ENCODE data around the gene GLYR1.

GLYR1 gene

GRCh38 chr16:4846503-4846900, 586 bp downstream of the GLYR1 start:
- peak; percentile 51 for DNase-seq

DNA sequence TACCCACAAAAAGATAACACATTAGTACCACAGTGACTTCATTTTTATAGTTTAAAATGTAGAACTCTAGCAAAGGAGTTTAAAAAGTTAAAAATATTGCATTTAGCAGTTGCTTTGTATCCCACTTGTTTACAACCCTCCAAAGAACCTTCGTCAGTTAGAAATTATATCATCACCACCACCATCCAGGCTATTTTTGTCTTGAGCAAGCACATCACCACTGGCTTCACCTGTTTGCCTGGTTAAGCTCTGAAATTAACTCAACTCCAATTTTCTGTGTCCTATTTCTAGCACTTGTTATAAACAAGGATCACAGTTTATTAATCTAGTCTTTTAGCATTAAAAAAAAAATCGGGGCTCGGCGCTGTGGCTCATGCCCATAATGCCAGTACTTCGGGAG, 6.1 kb downstream of the GLYR1 start:
- DNase-seq, result no peak

GRCh38 chr16:4839942-4840341, 7.1 kb downstream of the GLYR1 start:
- no peak for DNase-seq

DNA sequence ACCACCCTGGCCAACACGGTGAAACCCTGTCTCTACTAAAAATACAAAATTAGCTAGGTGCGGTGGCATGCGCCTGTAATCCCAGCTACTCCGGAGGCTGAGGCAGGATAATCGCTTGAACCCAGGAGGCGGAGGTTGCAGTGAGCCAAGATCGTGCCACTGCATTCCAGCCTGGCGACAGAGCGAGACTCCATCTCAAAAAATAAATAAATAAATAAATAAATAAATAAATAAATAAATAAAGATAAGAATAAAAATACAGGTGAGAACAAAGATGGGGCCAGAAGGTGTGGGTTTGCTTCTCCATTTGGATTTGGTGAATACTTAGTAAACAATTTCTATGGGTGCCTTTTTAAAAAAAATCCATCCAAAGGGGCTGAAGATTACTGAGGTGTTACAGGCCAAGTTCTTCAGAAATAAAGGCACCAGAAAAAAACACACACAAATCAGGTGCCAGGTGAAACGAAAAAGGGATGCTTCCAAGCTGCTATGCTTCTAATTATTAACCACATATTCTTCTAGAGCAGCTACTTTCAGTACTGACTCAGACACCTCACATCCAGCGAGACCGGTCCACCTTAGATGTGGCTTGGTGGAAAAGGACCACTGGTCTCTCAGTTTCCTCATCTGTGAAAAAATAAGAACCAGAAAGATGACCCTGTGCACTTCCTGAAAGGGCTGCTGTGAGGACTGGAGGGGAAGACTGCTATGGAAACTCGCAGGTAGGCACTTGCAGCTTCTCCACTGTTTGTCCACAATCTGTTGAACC, 9.2 kb downstream of the GLYR1 start:
- no peak for DNase-seq

DNA sequence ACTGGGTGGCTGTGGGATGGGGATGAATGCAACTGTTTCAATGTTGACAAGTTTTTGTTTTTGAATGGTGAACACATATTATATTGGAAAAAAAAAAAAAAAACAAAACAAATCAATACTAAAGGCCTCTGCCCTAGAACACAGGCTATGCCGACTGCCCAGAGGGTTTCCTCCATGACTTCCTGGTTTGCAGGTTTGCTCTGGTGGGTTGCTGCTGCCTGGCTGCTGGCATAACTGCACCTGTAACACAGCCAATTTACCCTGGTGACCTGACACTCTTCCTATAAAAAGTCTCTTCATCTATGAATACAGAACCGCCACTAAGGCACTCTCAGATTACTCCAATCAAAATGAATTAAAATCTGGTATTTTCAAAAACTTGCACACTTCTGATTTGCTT, 10.4 kb downstream of the GLYR1 start:
- DNase-seq, result no peak

- DNase-seq, result no peak
Measured at GRCh38 chr16:4833584-4833983, 13.5 kb downstream of the GLYR1 start.

DNA sequence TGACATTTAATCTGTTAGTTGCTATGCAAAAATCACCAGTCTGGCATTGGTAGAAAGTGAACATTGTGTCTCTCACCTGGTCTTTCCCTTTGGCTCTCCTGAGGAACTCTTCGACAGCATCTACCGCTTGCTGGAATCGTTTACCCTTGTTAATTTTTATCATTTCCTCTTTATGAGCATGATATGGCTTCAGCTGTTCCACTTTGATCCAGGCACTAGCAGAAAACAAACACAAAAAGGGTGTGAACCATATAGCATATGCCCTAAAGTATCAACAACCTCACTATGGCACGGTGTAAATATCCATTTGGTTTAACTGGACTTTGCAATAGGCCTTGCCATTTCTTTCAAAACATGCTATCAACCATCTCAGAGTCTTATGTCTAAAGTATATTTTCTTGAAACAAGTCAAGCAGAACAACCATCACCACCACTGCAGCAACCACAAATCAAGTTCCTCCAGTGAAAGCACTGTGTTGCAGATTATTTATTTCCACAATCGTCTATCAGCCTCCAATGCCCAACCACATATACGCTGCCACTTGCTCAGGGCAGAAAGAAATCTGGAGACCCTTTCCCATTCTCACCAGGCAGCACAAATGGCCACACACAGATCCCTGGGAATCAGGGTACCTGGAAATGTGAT, 14.3 kb downstream of the GLYR1 start:
- no peak for DNase-seq

- DNase-seq, result no peak
Measured at GRCh38 chr16:4831616-4832015, 15.5 kb downstream of the GLYR1 start.

GRCh38 chr16:4830408-4830807, 16.7 kb downstream of the GLYR1 start:
- no peak for DNase-seq

DNA sequence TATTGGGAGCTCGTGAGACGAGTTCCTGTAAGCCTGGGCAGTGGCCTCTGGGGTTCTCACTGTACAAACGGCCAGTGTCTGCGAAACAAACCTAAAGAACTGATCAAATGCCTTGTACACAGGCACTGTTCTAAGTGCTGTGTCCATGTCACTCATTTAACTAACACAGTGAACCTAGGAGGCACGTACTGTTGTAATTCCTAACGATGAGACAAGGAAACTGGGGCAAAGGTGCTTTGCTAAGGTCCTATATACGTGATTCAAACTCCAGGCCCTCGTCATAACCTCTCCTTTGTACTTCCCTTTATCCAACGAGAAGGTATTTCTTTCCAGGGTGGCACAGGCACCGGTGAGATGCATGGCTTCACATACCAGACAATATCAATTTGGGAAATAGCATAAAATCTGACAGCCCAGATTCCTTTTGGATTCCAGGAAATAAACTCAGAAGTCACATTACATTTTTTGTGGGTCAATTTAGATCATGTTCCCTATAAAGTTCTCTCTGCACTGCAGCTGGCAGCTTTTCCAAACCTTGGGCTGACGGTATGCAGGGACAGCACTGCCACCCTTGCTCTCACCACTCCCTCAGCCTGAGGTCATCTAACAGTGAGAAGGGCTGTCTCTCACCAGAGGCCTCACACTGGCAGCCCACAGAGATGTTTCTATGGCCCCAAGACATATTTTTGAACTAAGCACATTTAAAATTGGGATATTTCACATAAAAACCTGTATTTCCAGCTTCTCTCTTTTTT, 18.3 kb downstream of the GLYR1 start:
- DNase-seq, result no peak

DNA sequence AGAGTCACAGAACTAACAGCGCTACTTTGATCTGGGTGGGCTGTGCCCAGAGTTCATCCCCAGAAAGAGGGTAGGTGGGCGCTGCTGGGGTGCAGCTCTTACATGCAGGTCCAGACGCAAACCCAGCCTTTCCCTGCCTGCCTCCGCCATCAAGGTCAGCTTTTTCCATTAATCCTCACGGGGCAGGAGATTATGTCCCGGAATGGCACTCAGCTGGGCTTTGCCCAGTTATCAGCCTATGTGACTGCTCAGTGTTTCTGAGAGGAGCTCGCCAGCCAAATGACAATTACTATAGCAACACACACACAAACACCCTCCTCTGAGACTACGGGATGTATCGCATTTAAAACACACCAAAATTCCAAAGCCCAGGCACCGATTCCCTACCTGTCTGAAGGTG, 20.1 kb downstream of the GLYR1 start:
- DNase-seq, result no peak

GRCh38 chr16:4826526-4826925, 20.6 kb downstream of the GLYR1 start:
- DNase-seq, result no peak

- DNase-seq, result no peak
Measured at GRCh38 chr16:4825196-4825595, 21.9 kb downstream of the GLYR1 start.

GRCh38 chr16:4820652-4821051, 26.4 kb downstream of the GLYR1 start:
- DNase-seq, result no peak

GRCh38 chr16:4814542-4815173, 32.4 kb downstream of the GLYR1 start:
- no peak for DNase-seq

- no peak for DNase-seq
Measured at GRCh38 chr16:4814046-4814445, 33.0 kb downstream of the GLYR1 start.

DNA sequence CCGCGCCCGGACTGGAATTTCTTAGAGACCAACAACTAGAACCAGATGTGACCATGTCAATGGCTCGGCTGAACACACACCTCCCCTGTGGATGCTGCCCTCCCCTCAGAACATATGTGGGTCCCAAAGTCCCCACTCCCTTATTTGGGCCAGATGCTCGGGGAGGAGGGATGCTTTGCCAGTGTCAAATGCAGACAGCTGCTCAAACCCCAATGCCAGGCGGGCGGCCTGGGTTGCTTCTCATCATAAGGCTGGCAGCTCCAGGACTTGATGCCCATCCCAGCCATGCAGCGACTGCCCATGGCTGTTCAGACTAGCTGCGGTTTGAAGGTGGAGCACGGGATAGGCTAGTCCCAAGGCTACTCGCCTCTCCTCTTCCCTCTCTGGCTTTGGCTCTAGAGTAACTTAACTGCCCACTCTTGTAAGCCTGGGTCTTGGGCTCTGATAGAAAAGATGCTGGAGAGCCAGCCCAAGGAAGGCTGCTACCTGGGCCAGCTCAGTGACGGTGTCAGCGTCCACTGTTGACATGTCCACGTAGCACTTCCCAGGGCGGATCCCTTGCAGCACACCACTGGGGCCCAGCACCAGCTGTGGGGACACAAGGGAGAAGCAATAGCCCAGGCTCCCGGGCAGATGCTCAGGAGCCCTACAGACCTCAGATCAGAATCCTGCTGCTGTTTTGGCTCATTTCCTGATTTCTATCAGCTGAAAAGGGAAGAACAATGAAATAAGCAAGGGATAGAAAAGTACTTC, 33.7 kb downstream of the GLYR1 start:
- DNase-seq, result no peak

DNA sequence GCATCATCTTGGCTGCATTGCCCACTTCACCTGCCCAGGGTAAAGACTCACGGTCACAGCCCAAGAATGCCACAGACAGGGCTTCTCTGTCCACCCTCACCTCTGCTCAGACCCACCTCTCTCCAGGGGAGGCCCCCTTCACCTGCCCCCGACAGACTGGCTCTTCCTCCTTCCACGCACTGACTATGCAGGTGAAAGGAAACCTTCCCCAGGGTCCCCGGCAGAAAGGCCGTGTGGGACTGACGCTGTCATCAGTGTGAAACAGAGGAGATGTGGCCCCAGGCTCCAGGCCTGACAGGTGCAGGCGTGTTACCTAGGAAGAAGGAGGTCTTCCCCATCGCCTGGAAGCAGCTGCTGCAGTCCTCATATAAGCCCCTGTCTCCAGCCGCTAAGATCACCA, 35.3 kb downstream of the GLYR1 start:
- no peak for DNase-seq

DNA sequence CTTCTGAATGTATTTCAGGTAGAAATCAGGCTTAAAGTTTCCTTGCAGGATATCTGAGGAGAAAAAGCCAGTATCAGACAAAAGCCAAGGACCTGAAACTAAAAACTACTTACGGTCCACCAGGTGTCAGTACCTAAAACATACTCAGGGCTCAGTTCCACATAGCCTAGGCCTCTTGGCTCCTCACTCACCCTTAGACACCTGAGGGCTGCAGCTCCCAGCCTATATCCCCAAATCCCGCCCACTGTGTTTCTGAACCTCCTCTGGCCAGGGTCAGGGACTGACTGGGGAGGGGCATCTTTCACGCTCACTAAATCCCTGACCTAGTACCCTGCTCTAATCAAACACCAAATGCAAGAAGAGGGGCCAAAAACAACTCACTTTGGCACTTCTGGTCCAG, 35.8 kb downstream of the GLYR1 start:
- no peak for DNase-seq

- DNase-seq, result no peak
Measured at GRCh38 chr16:4806280-4806679, 40.8 kb downstream of the GLYR1 start.

- no peak for DNase-seq
Measured at GRCh38 chr16:4805231-4805630, 41.9 kb downstream of the GLYR1 start.

DNA sequence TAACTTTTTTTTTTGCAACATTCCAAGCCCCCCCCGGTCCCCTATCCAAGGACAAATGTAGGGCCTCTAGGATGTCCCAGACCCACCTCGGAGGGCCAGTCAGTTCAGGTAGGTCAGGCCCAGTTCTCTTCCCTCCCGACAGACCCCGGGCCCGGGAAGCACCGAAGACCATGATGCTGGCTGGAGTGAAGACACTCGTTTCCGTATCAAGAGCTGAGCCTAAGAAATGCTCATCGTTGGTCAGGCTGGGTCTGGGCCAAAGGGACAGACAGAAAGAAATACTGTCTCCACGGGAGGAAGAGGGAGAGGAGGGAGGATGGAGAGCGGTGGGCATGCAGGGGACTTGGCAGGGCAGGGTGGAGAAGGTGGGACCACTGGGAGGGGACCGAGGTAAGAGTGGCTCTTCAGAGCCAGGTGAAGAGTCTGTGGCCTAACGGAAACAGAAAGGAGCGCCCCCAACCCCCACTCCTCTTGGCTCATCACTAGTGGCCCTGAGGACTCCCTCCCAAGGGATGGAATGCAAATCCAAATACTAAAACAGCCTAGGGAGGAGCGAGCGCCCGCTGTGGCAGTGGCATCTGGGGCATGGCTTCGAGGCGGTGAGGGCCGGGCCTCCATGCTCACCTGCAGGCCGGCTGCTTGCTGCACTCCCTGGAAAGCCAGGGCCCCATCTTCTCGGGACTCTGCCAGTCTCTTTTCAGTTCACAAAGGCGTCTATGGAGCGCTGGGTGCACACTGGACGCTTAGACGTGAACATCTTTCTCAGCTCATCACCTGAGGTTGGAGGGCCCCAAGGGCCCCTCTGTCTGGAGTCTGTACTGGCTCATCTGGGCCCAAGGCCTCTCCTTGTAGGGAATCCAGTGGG, 43.0 kb downstream of the GLYR1 start:
- DNase-seq, result no peak

Measured in left hindlimb (tissue), 1 donor.